ENCODE data around the gene PBX3. TPM values are rescaled to one million over a fixed set of nuclear protein-coding genes. Genes with fewer than 3 reads are reported as not detected.

Gene PBX3
- total and polyA plus RNA-seq, 2 donors (not counting 1 experiment from before 2014, with no cell fraction given), result 35.8 to 51.8 TPM

GRCh38 chr9:125965477-125965876 is 218.3 kb downstream of the PBX3 start:
- no peaks in the 10 kb centered on the region for H3K9me3 ChIP-seq (ENCODE audit: control insufficient read depth, insufficient read depth, low read depth, low read length)
- no peak overlapping the region for H3K9ac ChIP-seq (ENCODE audit: insufficient read depth, low read length)
- H3K4me1 ChIP-seq (ENCODE audit: control insufficient read depth, extremely low read depth, insufficient read depth, low read length), result no peaks in the 10 kb centered on the region
- no peak overlapping the region for H3K4me2 ChIP-seq (ENCODE audit: extremely low read depth, insufficient read depth, low read length)
- no peaks in the 10 kb centered on the region for H4K20me1 ChIP-seq (ENCODE audit: control insufficient read depth, extremely low read depth, insufficient read depth, low read length)
- TF ChIP-seq CTCF (conservative IDR thresholded peaks at IDR 0.05 in 1 of 2, IDR thresholded peaks at IDR 0.05 in 1 of 2; ENCODE audit: low read depth in 1 of 2, low read length in 2 of 2) (no peak), EZH2 (IDR thresholded peaks at IDR 0.05; ENCODE audit: low read length, missing control alignments) (no peak)
- no peak overlapping the region for H3K27ac ChIP-seq (ENCODE audit: insufficient read depth, low read length)
- no peak overlapping the region for H2AFZ ChIP-seq (ENCODE audit: low read length)
- no peak overlapping the region for H3K4me3 ChIP-seq (replicated peaks in 1 of 4; ENCODE audit: control extremely low read depth in 1 of 4, insufficient read depth in 1 of 4, low read depth in 3 of 4, low read length in 4 of 4)
- H3K36me3 ChIP-seq (ENCODE audit: control insufficient read depth, insufficient read depth, low read length), result peaks cover 6% of the 10 kb centered on the region
- H3K27me3 ChIP-seq (ENCODE audit: control insufficient read depth, insufficient read depth, low read length), result no peaks in the 10 kb centered on the region
- no peaks in the 10 kb centered on the region for H3K79me2 ChIP-seq (ENCODE audit: control insufficient read depth, insufficient read depth, low read length)
- no peak for DNase-seq (ENCODE audit: low read depth in 2 of 2)

- H3K27ac ChIP-seq (ENCODE audit: insufficient read depth, low read length), result no peak overlapping the region
- no peak overlapping the region for H2AFZ ChIP-seq (ENCODE audit: low read length)
- no peaks in the 10 kb centered on the region for H3K27me3 ChIP-seq (ENCODE audit: control insufficient read depth, insufficient read depth, low read length)
- no peak overlapping the region for H3K4me3 ChIP-seq (replicated peaks in 1 of 4; ENCODE audit: control extremely low read depth in 1 of 4, insufficient read depth in 1 of 4, low read depth in 3 of 4, low read length in 4 of 4)
- H4K20me1 ChIP-seq (ENCODE audit: control insufficient read depth, extremely low read depth, insufficient read depth, low read length), result no peaks in the 10 kb centered on the region
- no peaks in the 10 kb centered on the region for H3K79me2 ChIP-seq (ENCODE audit: control insufficient read depth, insufficient read depth, low read length)
- peak in 1 of 2 donors; percentile 18 for DNase-seq (ENCODE audit: low read depth in 2 of 2)
- H3K4me1 ChIP-seq (ENCODE audit: control insufficient read depth, extremely low read depth, insufficient read depth, low read length), result no peaks in the 10 kb centered on the region
- peaks cover 6% of the 10 kb centered on the region for H3K36me3 ChIP-seq (ENCODE audit: control insufficient read depth, insufficient read depth, low read length)
- no peak overlapping the region for H3K4me2 ChIP-seq (ENCODE audit: extremely low read depth, insufficient read depth, low read length)
- H3K9me3 ChIP-seq (ENCODE audit: control insufficient read depth, insufficient read depth, low read depth, low read length), result no peaks in the 10 kb centered on the region
- no peak for TF ChIP-seq CTCF (conservative IDR thresholded peaks at IDR 0.05 in 1 of 2, IDR thresholded peaks at IDR 0.05 in 1 of 2; ENCODE audit: low read depth in 1 of 2, low read length in 2 of 2)
- TF ChIP-seq EZH2 (IDR thresholded peaks at IDR 0.05; ENCODE audit: low read length, missing control alignments), result no peak
- H3K9ac ChIP-seq (ENCODE audit: insufficient read depth, low read length), result no peak overlapping the region
Observed at GRCh38 chr9:125966466-125966865, 219.3 kb downstream of the PBX3 start.

GRCh38 chr9:125966959-125967711 is 220.0 kb downstream of the PBX3 start:
- peak; percentile 10 to 15 for DNase-seq (ENCODE audit: low read depth in 2 of 2)
- H3K4me1 ChIP-seq (ENCODE audit: control insufficient read depth, extremely low read depth, insufficient read depth, low read length), result no peaks in the 10 kb centered on the region
- H2AFZ ChIP-seq (ENCODE audit: low read length), result no peak overlapping the region
- H4K20me1 ChIP-seq (ENCODE audit: control insufficient read depth, extremely low read depth, insufficient read depth, low read length), result no peaks in the 10 kb centered on the region
- H3K27me3 ChIP-seq (ENCODE audit: control insufficient read depth, insufficient read depth, low read length), result no peaks in the 10 kb centered on the region
- no peak for TF ChIP-seq EZH2 (IDR thresholded peaks at IDR 0.05; ENCODE audit: low read length, missing control alignments)
- no peak for TF ChIP-seq CTCF (conservative IDR thresholded peaks at IDR 0.05 in 1 of 2, IDR thresholded peaks at IDR 0.05 in 1 of 2; ENCODE audit: low read depth in 1 of 2, low read length in 2 of 2)
- H3K36me3 ChIP-seq (ENCODE audit: control insufficient read depth, insufficient read depth, low read length), result peaks cover 6% of the 10 kb centered on the region
- H3K9ac ChIP-seq (ENCODE audit: insufficient read depth, low read length), result no peak overlapping the region
- no peaks in the 10 kb centered on the region for H3K79me2 ChIP-seq (ENCODE audit: control insufficient read depth, insufficient read depth, low read length)
- no peak overlapping the region for H3K4me3 ChIP-seq (replicated peaks in 1 of 4; ENCODE audit: control extremely low read depth in 1 of 4, insufficient read depth in 1 of 4, low read depth in 3 of 4, low read length in 4 of 4)
- no peaks in the 10 kb centered on the region for H3K9me3 ChIP-seq (ENCODE audit: control insufficient read depth, insufficient read depth, low read depth, low read length)
- H3K4me2 ChIP-seq (ENCODE audit: extremely low read depth, insufficient read depth, low read length), result no peak overlapping the region
- H3K27ac ChIP-seq (ENCODE audit: insufficient read depth, low read length), result no peak overlapping the region
